Posterior cingulate gyrus (tissue), 11 donors: ENCODE results near the gene C2CD2.
"Not testable (repeated sequence)": the region's sequence is repeated elsewhere in the genome, so short reads cannot be mapped to it uniquely, and the experiment has no call there.

Experiments
- DNase-seq, 10 donors: peaks; one replicate each; pipeline versions ENCODE4 v3.0.0 to v3.0.0-alpha.2; 2020 to 2021; ENCODE audit warnings: mixed read lengths in 3 of 10
- intact Hi-C: fragments of 100-400 bp; cut with DNase I; formaldehyde crosslinking; loops from one replicate; pipeline ENCODE4 v1.15.1; 2023

Gene C2CD2

GRCh38 chr21:41953831-41954653 lies at the start of gene C2CD2:
TSS of gene C2CD2 (minus strand) at chr21:41954018. CDS start at chr21:41953648, 370 bp downstream.
- intact Hi-C loops = no loop called here
- peak in 6 of 10 donors; percentile 25 to 87 (median 62) for DNase-seq

GRCh38 chr21:42003051-42003461 lies 49.2 kb upstream of the C2CD2 start:
- intact Hi-C loops = no loop called here

DNA sequence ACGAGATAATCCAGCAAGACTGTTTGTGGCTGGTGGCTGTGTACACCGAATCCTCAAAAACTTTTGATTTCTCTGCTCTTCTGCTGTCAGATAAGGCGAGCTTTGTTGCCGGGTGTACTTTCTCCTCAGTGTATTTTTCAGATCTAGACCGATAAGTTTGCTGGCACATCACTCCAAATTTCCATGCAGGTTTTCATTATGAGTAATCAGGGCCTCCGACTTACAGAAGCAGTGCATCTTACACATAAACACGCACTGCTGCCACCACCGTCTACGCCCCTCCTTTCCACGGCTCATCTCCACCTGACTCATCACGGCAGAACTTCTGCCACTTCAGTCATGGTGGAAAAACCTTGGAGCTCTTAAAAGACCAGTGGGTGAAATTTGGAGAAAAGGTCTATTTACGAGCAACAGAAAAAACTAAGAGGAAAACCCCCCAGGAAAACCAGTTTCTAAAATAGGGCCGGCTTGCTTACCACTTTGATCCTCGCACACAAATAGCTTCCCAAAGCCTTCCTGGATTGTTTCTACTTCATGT lies 48.7 kb upstream of the C2CD2 start:
- peak in 3 of 10 donors; percentile 79 to 90 (median 90) for DNase-seq
- intact Hi-C loops = no loop called here

More at GRCh38 chr21:42003051-42003461, 49.2 kb upstream of the C2CD2 start:
- peak in 1 of 10 donors; percentile 79 for DNase-seq

DNA sequence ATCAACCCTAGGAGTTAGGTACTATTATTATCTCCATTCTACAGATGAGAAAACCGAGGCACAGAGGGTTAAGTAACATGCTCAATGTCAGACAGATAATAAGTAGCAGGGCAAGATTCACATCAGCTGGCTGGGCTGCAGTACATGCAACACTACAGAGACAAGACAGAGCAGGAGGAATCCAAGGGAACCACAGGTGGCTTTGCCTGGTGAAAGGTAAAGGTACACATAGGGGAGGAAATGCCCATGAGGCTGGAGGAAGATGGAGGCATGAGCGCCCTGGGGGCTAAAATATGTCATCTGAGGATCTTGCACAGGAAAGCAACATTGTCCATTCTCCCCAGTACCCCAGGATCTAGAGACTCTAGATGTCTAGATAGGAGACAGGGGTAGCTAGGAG lies 48.0 kb upstream of the C2CD2 start:
- intact Hi-C loops = no loop called here
- no peak for DNase-seq

DNA sequence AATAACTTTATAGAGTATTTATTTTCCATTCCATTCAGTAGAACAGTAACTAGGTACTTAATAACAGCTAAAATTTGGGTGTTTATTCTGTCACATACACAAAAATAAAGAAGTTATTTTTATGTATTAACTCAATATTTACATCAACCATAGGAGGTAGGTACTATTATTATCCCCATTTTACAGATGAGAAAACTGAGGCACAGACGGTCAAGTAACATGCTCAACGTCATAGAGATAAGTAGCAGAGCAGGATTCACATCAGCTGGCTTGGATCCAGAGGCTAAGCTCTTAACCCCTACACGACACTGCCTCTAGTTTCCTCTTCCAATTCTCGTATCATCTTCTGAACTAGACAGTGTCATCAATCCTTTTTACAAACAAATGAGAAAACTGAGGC lies 47.1 kb upstream of the C2CD2 start:
- no peak for DNase-seq
- intact Hi-C loops = no loop called here

DNA sequence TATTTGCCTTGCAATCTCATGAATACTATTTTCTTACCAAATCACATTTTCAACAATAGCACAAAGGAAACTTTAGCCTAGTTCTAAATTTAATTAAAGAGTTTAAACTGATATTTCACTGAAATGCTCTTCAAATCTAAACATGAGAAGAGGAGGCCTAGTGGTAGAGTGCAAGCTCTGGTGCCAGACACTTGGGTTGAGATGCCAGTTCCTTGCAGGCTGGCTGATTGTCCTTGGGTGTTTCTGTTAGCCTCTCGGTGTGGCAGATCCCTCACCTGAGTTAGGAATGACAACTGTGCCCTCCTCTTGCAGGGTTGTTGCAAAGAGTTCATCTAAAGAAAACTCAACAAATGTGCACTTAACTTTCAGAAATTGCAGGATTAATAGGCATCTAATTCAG lies 43.8 kb upstream of the C2CD2 start:
- no peak for DNase-seq
- intact Hi-C loops = no loop called here

- intact Hi-C loops = no loop called here
Measured at GRCh38 chr21:41995577-41995976, 41.8 kb upstream of the C2CD2 start.

GRCh38 chr21:41994613-41995012 lies 40.8 kb upstream of the C2CD2 start:
- intact Hi-C loops = not testable (repeated sequence)
- DNase-seq = peak in 1 of 10 donors; percentile 12

More at GRCh38 chr21:41995577-41995976, 41.8 kb upstream of the C2CD2 start:
- no peak for DNase-seq

DNA sequence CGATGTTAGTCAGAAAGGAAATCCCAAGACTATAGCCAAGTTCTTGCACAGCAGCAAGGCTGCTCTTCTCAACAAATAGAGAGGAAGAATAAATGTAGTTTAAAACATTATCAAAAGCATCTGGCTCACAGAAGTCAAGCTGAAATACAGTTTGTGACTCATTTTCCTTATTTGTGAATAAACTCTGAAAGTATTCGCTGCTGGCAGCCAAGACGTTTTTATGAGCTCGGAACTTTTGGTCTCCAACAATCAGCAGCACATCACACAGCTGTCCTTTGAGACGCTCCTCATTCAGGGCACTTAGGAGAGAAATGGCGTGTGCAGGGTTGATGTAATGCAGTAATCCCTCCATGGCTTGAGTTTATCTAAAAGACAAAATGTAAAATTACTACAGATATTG lies 39.9 kb upstream of the C2CD2 start:
- intact Hi-C loops = no loop called here
- DNase-seq = no peak

DNA sequence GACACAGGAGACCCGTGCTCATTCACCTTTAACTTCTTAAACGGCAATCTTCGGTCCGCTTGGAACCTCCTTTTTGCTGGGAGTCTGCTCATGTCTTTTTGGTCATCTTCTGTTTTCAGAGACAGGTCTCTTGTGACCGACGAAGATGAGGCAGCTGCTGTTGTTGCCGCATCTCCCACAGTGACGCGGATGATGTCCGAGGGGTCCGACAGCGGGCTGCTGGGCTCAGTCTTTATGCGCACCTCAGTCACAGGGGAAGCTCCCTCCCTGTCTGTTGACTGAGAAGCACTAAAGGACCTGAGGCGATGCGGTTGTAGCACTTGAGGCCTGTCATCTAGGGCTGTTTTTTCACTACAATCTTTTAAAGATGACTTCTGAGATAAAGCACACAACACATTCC lies 38.8 kb upstream of the C2CD2 start:
- intact Hi-C loops = no loop called here
- peak in 1 of 10 donors; percentile 54 for DNase-seq

- DNase-seq = peak in 1 of 10 donors; percentile 29
- intact Hi-C loops = no loop called here
Measured at GRCh38 chr21:41991659-41992058, 37.8 kb upstream of the C2CD2 start.

- no peak for DNase-seq
- intact Hi-C loops = no loop called here
Measured at GRCh38 chr21:41989698-41990097, 35.9 kb upstream of the C2CD2 start.

DNA sequence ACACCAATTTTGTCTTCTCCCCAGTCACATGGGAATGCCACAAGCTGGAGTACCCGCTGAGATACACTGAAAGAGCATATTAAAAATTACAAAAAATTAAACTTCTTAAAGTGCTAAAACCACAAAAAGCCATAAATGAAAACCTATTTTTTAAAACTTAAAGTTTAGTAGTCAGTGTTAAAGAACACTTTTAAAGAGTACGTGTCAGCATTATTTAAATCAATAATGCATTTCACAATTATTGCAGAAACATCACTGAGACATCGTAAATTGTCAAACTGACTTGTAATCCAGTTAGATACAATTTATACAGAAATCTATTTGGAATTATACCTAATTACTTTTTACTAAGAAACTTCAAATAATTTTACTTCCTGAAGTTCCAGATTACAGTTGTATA lies 33.5 kb upstream of the C2CD2 start:
- DNase-seq = no peak
- intact Hi-C loops = no loop called here

DNA sequence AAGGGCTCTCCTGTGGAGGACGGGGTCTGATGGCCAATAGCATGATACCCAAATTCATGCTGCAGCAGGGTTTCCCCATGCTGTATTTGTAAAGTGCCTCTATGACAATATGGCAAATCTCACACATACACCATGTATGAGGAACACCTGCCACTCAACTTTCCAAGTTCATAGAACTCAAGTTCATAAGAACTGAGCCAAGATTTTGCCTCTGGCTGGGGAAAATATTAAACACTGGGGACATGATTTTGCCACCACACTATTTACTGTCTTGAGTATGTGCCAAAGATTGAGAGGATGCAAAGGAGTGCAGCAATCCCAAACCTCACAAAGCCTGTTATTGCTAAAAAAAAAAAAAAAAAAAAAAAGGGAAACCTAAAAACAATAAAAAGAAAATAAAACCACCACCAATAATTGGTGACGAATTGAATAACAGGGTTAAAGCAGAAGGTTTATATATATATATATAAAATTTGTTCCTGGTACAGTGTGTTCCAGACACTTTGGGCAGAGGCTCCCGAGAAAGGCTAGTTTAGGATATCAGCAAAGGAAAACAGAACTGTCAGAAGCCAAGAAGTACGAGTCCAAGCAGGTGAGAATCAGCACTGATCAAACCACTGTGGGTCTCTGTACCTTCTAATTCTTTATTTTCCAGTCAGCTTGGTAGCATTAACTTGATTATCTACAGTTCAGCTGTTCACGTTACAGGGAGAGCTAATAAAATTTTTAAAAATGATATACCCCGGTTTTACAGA lies 32.0 kb upstream of the C2CD2 start:
- intact Hi-C loops = no loop called here
- DNase-seq = no peak

DNA sequence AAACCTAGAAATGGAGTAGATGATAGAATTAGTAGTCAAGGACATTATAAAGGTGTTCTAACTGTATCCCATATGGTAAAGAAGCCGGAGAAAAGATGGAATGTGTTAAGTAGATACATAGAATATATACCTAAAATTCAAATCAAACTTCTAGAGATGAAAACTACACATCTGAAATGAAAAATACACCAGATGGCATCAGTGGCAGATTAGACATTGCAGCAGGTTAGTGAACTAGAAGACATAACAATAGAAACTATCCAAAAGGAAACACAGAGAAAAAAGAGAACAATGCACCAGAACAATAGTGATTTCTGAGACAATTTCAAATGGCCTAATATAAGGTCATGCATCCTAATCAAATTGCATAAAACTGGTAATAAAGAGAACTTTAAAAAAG lies 29.4 kb upstream of the C2CD2 start:
- intact Hi-C loops = no loop called here
- DNase-seq = no peak

DNA sequence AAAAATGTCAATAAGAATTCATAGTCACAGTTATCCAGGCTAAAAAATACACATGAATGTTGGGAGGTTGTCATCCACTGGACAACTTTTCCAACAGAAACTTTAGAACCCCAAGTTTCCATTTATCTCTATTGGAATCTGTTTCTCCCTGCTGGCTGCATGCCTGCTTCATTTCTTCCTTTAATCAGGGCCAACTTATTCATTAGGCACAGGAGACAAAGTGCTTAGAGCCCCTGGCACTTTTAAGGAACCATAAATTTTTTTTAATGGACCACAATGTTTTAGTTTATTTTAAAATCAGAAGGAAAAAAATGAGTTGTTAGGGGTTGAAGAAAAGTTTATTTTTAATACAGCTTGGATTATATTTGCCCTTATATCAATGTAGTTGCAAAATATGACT lies 26.7 kb upstream of the C2CD2 start:
- DNase-seq = no peak
- intact Hi-C loops = no loop called here

- DNase-seq = no peak
- intact Hi-C loops = no loop called here
Measured at GRCh38 chr21:41979751-41980369, 26.0 kb upstream of the C2CD2 start.

- DNase-seq = no peak
- intact Hi-C loops = no loop called here
Measured at GRCh38 chr21:41979335-41979734, 25.5 kb upstream of the C2CD2 start.

DNA sequence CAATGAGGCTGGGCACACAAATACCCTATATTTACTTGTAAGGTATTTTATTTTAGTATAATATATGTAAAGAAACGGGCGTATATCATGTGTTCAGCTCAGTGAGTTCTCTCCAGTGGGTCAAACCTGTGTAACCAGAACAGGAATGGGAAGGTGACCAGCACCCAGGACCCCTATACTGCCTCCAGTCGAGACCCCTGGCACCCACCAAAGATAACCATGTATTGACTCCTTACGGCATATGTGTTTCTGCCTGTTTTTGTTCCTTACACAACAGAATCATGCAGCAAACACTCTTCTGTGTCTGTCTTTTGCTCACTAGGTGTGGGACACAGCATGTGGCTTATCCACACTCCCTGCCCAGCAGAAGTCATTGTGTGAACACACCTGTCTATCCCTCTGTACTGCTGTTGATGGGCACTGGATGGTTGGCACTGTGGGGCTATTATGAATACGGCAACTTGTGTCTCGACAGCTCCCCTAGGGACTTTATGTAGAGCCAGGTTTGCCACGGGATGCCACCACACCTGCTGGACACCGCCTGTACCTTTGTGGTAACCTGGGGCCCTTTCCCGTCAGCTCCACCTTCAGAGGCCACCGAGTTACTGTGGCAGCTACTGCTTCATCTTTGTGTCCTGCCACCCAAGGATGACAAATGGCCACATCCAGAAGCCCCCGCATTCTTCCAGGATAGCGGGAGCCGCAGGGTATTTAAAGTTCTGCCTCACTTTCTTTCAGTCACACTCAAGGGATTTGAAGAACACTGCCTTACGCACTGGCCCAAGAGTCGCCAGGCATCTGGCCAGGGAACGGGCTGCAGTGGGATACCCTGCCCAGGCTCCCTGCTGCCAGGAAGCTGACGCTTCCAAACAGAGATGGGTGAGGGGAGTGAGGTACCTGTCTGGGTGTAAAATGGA lies 23.5 kb upstream of the C2CD2 start:
- DNase-seq = peak in 1 of 10 donors; percentile 47
- intact Hi-C loops = no loop called here

DNA sequence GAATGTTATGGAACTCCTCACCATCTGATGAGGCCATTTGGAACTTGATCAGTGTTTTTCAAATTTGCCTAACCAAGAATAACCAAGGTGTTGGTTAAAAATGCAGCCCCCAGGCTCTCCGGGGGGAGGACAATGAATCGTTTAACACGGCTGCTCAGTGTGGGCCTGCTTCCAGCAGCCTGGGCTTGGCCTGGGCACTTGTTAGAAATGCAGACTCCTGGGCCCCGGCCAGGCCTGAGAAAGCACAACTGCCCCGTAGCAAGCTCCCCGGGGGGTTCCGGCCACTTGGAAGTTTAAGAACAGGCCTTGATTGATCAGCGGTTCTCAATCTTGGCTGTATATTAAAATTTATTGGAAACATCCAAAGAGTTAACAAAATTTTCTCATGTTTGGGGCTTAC lies 22.8 kb upstream of the C2CD2 start:
- intact Hi-C loops = no loop called here
- DNase-seq = peak in 1 of 10 donors; percentile 43
